ENCODE data around the gene TUBB4A. TPM values are rescaled to one million over a fixed set of nuclear protein-coding genes. Genes with fewer than 3 reads are reported as not detected.
A peak's percentile ranks its signal among the peaks of the same experiment; 100 is the strongest.

The TUBB4A gene
- total RNA-seq, 2 experiments from 2014 or later: 9.7 to 16.0 TPM

GRCh38 chr19:6490134-6490533 lies 12.0 kb downstream of the TUBB4A start:
- ChIA-PET CTCF (ENCODE audit: unreplicated experiment) (no interaction called here), POLR2A (interaction anchor here (0.7 kb wide), 2 partner anchors 140 to 415 kb away, joined by 3 to 4 read pairs; no protein-coding TSS in a partner anchor)
- no peaks in the 10 kb centered on the region for H3K9me2 ChIP-seq (ENCODE audit: insufficient read depth, low read length)
- BruUV-seq (replicated peaks): no TSS peak
- no peaks in the 10 kb centered on the region for H3K36me3 ChIP-seq (ENCODE audit: insufficient read depth, low read length)
- H3K4me1 ChIP-seq (ENCODE audit: insufficient read depth, low read length, poor library complexity, severe bottlenecking): peaks cover 15% of the 10 kb centered on the region
- H3K27ac ChIP-seq (ENCODE audit: low read depth, low read length, poor library complexity, severe bottlenecking): peak overlapping the region; percentile 55
- H3K79me2 ChIP-seq (ENCODE audit: insufficient read depth, low read depth, low read length): no peaks in the 10 kb centered on the region
- H3K4me2 ChIP-seq (ENCODE audit: low read length): peak overlapping the region; percentile 74
- peak overlapping the region; percentile 95 for H2AFZ ChIP-seq (ENCODE audit: low read length)
- TF ChIP-seq EZH2phosphoT487 (IDR thresholded peaks at IDR 0.05; ENCODE audit: borderline replicate concordance, low read depth, low read length): no peak
- TF ChIP-seq, protein P1, sequence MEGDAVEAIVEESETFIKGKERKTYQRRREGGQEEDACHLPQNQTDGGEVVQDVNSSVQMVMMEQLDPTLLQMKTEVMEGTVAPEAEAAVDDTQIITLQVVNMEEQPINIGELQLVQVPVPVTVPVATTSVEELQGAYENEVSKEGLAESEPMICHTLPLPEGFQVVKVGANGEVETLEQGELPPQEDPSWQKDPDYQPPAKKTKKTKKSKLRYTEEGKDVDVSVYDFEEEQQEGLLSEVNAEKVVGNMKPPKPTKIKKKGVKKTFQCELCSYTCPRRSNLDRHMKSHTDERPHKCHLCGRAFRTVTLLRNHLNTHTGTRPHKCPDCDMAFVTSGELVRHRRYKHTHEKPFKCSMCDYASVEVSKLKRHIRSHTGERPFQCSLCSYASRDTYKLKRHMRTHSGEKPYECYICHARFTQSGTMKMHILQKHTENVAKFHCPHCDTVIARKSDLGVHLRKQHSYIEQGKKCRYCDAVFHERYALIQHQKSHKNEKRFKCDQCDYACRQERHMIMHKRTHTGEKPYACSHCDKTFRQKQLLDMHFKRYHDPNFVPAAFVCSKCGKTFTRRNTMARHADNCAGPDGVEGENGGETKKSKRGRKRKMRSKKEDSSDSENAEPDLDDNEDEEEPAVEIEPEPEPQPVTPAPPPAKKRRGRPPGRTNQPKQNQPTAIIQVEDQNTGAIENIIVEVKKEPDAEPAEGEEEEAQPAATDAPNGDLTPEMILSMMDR (conservative IDR thresholded peaks at IDR 0.05; ENCODE audit: low read length): no peak
- H4K20me1 ChIP-seq (ENCODE audit: insufficient read depth, low read length): no peaks in the 10 kb centered on the region
- intact Hi-C loops (cut with micrococcal nuclease; ENCODE audit: unreplicated experiment): no loop called here
- no peak for DNase-seq (ENCODE audit: low spot score)
- peak overlapping the region; percentile 61 for H3K4me3 ChIP-seq (ENCODE audit: low read depth, low read length, poor library complexity, severe bottlenecking)
- H3K9me3 ChIP-seq (ENCODE audit: low read length): peaks cover 5% of the 10 kb centered on the region; the same call in 1 of the 2 replicates

- Histone ChIP-seq H3K4me1 (ENCODE audit: insufficient read depth, low read length, poor library complexity, severe bottlenecking) (peaks cover 15% of the 10 kb centered on the region), H3K79me2 (ENCODE audit: insufficient read depth, low read depth, low read length) (no peaks in the 10 kb centered on the region), H3K9me3 (ENCODE audit: low read length) (peaks cover 5% of the 10 kb centered on the region; the same call in 1 of the 2 replicates), H3K9me2 (ENCODE audit: insufficient read depth, low read length) (no peaks in the 10 kb centered on the region), H3K36me3 (ENCODE audit: insufficient read depth, low read length) (no peaks in the 10 kb centered on the region), H3K27ac (ENCODE audit: low read depth, low read length, poor library complexity, severe bottlenecking) (peak overlapping the region; percentile 55), H2AFZ (ENCODE audit: low read length) (peak overlapping the region; percentile 95), H3K4me2 (ENCODE audit: low read length) (peak overlapping the region; percentile 74), H3K4me3 (ENCODE audit: low read depth, low read length, poor library complexity, severe bottlenecking) (peak overlapping the region; percentile 61), H4K20me1 (ENCODE audit: insufficient read depth, low read length) (no peaks in the 10 kb centered on the region)
- no TSS peak for BruUV-seq (replicated peaks)
- TF ChIP-seq, protein P1 (conservative IDR thresholded peaks at IDR 0.05; ENCODE audit: low read length): no peak
- TF ChIP-seq EZH2phosphoT487 (IDR thresholded peaks at IDR 0.05; ENCODE audit: borderline replicate concordance, low read depth, low read length): no peak
- ChIA-PET POLR2A (interaction anchor here (0.7 kb wide), 1 partner anchor 416 kb away, joined by 3 read pairs; no protein-coding TSS in a partner anchor), CTCF (ENCODE audit: unreplicated experiment) (interaction anchor here (0.7 kb wide), 1 partner anchor 13 kb away, joined by 3 read pairs; no protein-coding TSS in a partner anchor)
- intact Hi-C loops (cut with micrococcal nuclease; ENCODE audit: unreplicated experiment): no loop called here
- peak; percentile 79 for DNase-seq (ENCODE audit: low spot score)
Observed at GRCh38 chr19:6489278-6490061, 12.6 kb downstream of the TUBB4A start.

GRCh38 chr19:6484831-6485230 lies 17.3 kb downstream of the TUBB4A start:
- no peak for DNase-seq (ENCODE audit: low spot score)
- Histone ChIP-seq H3K4me2 (ENCODE audit: low read length) (no peak overlapping the region), H2AFZ (ENCODE audit: low read length) (no peak overlapping the region), H3K9me2 (ENCODE audit: insufficient read depth, low read length) (no peaks in the 10 kb centered on the region), H3K4me3 (ENCODE audit: low read depth, low read length, poor library complexity, severe bottlenecking) (no peak overlapping the region), H3K4me1 (ENCODE audit: insufficient read depth, low read length, poor library complexity, severe bottlenecking) (peaks cover 42% of the 10 kb centered on the region), H3K79me2 (ENCODE audit: insufficient read depth, low read depth, low read length) (peaks cover 6% of the 10 kb centered on the region; the same call in 1 of the 2 replicates), H3K9me3 (ENCODE audit: low read length) (no peaks in the 10 kb centered on the region), H4K20me1 (ENCODE audit: insufficient read depth, low read length) (no peaks in the 10 kb centered on the region), H3K27ac (ENCODE audit: low read depth, low read length, poor library complexity, severe bottlenecking) (no peak overlapping the region), H3K36me3 (ENCODE audit: insufficient read depth, low read length) (no peaks in the 10 kb centered on the region)
- POLR2A ChIA-PET: interaction anchor here (0.6 kb wide), 1 partner anchor 53 kb away, joined by 3 read pairs; no protein-coding TSS in a partner anchor
- TF ChIP-seq, protein P1 (conservative IDR thresholded peaks at IDR 0.05; ENCODE audit: low read length): no peak
- no peak for TF ChIP-seq EZH2phosphoT487 (IDR thresholded peaks at IDR 0.05; ENCODE audit: borderline replicate concordance, low read depth, low read length)
- intact Hi-C loops (cut with micrococcal nuclease; ENCODE audit: unreplicated experiment): no loop called here
- BruUV-seq (replicated peaks): no TSS peak
- CTCF ChIA-PET (ENCODE audit: unreplicated experiment): no interaction called here
